Pulmonary artery endothelial cell (primary cell): Measurements from ENCODE around the gene SPAG5. TPM values are rescaled to one million over a fixed set of nuclear protein-coding genes. Genes with fewer than 3 reads are reported as not detected.

Experiments
- DNase-seq: peaks from one replicate; pipeline ENCODE4 v3.0.0-alpha.2; 2011; ENCODE audit warnings: low read depth, low spot score
- total RNA-seq: library from RNA; depleted of rRNA; stranded (reverse); fragments of >200 nt; gene quantifications from 2 replicates; pipeline ENCODE4 v1.2.3, GENCODE V29; 2014

The SPAG5 gene
- total RNA-seq, 1 donor from 2014 or later: 24.5 TPM

DNA sequence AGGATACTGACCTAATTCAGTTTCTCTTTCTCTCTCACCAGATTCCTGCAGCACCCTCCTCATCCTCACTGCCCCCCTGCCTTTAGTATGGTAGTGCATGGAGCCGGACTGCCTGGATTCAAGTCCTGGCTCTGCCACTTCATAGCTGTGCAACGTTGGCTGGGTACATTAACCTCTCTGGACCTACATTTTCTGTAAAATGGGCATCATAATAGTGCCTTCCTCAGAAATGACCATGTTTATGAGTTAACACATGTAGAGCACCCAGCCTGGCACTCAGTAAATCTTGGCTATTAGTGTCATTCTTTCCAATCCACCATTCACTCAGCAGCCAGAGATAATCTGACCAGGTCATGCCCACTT lies 53.7 kb downstream of the SPAG5 start:
- no peak for DNase-seq

DNA sequence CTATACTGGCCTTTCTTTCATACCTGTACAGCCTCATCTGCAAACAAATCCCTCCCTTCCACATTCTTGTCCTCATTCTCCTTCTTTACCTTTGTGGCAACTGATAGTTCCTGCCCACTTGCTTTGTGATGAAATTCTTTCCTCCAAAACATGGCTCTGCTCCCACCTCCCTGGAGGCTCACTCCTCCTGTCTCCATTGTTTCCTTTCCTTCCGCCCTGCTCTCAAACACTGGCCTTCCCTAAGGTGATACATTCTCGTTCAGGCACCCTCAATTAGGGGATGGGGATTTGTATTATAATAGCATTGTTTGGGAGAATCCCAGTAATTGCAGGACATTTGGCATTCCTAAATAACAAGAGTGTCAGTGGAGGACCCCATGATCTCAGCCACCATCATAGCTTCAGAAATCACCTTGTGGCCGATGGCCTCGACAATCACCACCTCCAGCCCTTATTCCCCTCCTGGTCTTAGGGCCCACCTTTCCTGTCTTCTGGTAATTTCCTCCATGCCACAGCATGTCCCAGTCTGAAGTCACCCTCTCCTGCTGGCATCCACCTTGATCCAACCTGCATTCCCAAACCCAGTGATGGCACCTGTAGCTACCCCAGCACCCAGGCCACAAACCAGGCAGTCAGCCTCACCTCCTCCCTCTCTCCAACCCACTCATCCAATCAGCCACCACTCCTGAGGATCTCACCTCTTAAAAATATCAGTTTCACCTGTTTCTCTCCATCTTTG lies 54.3 kb downstream of the SPAG5 start:
- DNase-seq: no peak

DNA sequence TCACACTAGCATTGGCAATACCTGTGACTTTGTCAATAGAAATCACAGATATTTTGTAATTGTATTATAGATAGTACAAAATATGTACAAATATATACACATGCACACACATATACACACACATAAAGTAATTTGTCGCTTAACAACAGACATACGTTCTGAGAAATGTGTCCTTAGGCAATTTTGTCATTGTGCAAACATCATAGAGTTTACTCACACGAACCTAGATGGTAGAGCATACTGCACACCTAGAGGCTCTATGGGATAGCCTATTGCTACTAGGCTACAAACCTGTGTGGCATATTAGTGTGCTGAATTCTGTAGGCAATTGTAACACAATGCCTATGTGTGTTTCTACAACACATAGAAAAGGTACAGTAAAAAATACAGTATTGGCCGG lies 57.4 kb downstream of the SPAG5 start:
- no peak for DNase-seq

DNA sequence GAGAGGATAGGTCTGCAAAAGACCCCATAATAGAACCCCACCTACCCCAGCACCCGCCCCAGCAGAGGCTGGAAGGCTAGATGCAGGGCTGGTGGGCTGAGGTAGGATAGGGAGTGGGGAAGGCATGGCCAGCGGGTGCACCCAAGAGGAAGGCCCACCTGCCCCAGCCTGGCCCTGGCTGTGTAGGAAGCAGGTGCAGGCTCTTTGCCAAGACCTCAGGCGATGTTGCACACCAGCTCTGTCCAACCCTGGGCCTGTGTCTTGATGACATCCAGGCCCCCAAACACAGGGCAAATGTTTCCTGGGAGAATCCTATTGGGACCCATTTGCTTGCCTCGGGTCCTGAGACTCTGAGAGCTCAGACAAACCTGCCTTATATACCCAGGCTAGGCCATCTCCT lies 58.6 kb downstream of the SPAG5 start:
- DNase-seq: no peak

DNA sequence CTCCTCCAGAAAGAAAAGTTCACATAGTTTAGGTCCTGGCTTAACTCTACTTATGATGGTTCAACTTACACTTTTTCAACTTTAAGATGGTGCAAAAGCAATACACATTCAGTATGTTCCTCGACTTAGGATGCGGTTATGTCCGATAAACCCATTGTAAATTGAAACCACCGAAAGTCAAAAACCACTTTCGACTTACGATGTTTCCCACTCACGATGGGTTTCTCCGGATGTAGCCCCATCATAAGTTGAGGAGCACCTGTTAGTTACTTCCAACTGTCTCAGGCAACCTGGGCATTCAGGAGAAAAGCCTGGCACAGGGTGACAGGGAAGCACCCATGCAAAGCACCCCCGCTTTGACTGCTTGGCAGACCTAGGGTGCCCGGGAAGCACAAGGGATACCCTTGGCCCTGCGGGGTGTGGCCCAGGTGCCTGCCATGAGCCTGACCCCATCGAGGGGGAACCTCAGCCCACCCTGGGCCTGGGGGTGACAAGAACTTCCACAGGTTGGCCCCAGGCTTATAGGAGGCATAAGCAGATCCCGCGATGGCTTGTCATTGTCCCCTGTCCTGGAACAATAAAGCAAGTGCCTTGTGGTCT lies 60.4 kb downstream of the SPAG5 start:
- DNase-seq: no peak

DNA sequence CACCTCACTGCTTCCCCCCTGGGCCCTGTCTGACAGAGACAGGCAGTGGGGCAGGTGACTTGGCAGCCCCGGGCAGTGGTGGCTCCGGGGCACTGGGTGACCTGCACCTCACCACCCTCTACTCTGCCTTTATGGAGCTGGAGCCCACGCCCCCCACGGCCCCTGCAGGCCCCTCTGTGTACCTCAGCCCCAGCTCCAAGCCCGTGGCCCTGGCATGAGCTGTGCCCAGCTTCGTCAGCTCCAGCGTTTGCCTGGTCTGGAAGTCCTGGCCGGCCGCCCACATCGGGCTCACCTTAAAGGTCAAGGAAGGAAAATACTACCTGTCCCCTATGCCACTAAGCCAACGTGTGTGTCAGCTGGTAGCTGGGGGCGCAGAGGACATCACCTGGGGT lies 61.6 kb downstream of the SPAG5 start:
- no peak for DNase-seq

DNA sequence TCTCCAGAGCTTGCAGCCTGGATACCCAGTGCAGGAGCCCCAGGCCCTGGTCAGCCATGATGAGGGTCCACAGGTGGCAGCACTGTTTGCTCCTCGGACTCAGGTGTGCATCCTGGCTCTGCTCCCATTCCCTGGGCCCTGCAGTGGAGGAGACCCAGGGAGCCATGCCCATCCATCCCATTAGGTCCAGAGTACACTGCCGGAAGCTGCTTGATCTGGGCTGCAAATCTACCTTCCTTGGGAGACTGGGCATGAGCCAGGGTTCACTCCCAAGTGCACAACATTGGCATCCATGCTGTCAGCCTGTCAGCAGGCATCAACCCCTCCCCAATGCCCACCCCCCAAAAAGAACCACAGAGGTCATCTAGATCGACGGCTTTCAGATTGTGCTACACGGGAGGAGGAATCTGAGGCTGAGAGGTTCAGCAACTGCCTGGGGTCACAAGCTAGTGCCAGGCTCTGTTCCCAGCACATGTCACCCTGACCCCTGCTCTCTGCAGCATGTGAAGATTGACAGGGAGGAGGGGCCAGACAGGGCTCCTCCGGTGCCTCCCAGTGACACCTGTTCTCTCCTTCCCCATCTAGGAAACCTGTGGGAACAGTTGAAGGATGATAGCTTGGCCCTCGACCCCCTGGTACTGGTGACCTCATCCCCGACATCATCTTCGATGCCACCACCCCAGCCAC lies 62.1 kb downstream of the SPAG5 start:
- no peak for DNase-seq

DNA sequence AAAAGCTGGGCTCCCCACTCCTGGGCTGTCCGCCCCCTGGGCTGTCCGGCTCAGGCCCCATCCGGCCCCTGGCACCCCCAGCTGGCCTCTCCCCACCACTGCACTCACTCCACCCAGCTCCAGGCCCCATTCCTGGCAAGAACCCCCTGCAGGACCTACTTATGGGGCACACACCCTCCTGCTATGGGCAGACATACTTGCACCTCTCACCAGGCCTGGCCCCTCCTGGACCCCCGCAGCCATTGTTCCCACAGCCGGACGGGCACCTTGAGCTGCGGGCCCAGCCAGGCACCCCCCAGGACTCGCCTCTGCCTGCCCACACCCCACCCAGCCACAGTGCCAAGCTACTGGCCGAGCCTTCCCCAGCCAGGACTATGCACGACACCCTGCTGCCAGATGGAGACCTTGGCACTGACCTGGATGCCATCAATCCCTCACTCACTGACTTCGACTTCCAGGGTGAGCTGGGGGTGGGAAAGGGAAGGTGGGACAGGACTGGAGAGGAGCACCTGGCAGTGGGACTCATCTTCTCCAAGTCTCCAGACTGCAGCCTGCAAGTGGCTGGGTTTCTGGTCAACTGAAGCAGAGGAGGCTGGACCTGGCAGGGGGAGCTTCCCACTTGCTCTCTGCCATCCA lies 64.0 kb downstream of the SPAG5 start:
- no peak for DNase-seq

DNA sequence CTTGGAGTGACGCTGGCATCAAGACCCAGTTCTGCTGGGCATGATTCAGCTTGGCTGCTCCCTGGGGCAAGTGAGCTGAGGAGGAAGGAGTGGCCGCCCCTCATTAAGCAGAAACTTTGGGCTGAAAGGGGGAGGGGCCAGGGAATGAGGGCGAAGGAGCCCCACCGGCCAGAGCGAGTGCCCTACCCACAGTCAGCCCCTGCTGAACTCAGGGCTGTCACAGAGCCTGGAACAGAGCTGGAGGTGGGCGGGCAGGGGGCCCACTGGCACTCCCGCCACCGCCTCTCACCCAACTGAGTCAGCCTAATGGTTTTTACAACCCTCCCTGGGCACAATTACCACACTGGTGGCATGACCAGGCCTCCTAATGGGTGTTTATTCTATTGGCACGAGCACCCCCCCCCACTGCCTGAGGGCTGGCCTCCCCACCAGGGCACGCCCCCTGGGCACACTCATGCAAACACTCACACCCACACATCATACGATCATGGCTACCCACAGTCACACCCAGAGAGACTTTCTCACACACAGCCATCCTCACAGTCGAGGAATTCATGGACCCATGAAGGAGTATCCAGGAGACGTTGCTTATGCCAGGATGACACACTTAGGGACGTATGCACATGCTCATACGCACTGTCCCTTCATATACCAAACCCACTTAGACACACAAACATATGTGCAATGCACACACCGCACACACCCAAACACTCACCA lies 65.6 kb downstream of the SPAG5 start:
- DNase-seq: no peak

DNA sequence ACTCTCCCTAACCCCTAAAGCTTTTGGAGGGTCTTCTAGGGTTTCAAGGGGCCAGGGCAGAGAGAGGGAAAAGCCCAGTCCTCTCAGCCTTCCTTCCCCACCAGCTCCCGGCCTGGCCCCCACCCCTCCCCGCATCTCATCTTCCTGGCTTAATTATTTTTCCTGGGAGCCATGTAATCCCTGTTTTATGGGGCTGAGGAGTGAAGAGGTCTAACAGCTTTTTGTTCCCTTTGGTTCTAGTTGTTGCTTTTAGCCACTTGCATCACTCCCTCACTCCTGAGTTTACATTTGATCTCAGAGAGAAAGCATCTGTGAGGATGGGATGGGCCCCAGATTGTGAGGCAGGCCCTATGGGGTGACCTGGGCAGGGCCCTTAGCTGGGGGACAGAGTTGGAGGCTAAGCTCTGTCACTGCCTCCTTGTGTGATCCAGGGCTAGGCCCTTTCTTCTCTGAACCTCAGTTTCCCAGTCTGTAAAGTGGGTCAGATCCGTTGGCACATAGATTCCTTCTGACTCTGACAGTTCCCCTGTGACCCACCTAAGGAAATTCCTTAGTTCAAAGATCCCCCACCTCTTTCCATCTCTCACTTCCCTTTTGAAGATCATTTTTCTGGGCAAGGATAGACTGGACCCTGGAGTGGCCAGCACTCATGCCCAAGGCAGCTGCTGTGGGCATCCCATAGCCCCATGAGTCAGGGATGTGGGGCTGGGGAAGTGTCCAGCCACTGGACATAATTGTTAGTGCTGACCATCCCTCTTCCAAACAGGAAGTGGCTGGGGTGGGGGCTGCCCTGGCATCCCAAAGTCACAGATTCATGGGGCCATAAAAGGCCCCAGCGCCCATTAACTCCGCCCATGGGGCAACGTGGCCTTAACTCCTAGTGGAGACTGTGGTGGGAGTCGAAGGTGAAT lies 66.5 kb downstream of the SPAG5 start:
- DNase-seq: no peak

DNA sequence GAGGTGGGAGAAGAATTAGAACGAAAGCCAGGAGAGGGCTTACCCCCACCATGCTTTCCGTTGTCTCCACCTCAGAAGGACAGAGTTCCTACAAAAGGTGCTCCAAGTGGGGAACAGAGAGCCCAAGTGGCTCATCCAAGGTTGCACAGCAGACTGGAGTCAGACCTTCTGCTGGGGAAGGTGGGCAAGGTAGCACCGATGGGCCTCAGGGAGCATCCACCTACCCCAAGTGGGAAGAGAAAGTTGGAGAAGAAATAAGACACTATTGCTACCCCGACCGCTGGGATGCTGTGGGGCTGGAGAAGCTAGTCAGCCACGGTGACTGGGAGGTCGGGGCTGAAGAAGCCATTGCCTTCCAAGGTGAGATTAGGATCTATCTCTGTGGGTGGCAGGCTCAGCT lies 67.9 kb downstream of the SPAG5 start:
- no peak for DNase-seq

DNA sequence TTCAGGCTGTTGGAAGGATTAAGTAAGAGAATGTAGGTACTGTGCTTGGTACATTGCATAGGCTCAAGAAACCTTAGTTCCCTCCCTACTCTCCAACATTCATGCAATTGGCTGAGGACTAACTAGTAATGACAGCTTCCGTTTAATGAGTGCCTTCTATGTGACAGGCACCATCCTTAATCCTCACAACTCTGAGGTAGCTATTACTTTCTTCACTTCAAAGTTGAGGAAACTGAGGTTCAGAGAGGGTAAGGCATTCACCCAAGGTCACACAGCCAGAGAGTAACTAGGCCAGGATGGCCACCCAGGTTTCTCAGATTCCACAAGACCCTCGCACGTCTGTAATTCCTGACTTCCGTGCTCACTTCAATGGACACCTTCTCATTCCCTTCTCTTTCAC lies 68.6 kb downstream of the SPAG5 start:
- DNase-seq: no peak

DNA sequence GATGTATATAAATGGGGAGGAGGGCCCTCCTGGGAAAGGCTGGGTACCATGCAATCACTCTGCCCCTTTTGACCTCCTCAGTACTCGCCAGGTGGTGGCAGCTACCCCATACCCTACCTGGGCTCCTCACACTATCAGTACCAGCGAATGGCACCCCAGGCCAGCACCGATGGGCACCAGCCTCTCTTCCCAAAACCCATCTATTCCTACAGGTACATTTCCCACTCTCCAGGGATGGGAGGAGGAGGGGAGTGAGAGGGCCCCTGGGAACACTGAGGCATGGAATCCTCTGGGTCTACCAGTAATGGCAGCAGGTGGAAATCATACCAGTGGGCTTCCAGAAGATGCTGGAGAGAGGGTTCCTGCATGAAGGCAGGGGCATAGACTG lies 69.8 kb downstream of the SPAG5 start:
- no peak for DNase-seq

DNA sequence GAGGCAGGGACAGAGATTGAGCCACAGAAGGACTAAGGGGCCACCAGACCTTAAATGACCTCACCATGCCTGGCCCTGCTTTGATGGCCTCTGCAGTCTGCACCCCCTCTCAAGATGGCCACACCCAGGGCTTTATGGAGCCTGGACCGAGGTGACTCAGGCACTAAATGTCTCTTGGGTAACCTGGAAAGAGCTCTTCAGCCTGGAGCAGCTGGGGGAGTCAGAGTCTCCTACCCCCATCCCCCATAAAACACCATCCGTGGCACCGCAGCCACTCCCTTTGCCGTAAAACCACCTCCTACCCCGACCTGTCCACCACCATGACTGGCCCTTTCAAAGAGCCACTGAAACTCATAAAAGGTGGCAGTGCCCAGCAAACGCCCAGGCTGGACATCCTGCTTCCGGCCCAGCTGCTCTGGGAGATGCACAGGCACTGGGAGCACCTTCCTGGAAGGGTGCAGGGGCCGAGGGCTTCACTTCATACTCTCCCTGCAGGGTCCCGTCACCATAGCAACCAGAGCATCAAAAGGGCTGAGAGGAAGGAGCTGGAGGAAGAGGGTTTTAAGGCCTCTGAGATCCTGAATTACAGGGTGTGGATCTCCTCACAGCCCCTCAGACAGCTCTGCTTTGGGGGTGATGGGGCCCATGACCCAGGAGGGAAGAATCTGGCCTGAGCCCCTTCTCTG lies 70.4 kb downstream of the SPAG5 start:
- no peak for DNase-seq

DNA sequence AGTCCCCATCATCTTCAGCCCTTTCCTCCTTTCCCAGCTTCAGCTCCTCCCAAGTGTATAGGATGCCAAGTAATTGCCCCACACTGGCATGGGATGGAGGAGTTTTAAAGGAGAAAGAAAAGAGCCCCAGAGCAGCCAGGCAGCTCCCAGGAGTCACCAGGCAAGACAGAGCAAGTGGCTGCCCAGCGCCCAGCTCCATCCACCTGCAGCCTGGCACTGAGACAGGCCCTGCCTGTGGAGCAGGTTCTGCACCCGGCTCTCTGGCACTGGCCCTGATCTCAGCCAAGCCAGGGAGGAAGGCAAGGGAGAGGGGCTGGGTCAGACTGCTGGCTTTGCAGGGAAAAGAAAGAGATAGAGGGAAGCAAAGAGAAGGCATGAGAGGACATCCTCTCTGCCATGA lies 71.0 kb downstream of the SPAG5 start:
- DNase-seq: no peak

Other genes with a start within 250 kb of the SPAG5 start
- gene POLDIP2, start 241.5 kb downstream of the SPAG5 start, total RNA-seq: 102 and 107 TPM in 2 replicates
- not detected in 2 replicates for gene SEBOX, start 233.8 kb downstream of the SPAG5 start, total RNA-seq
- gene VTN, start 228.7 kb downstream of the SPAG5 start, total RNA-seq: 0.07 and 0.46 TPM in 2 replicates
- 2.2 and 5.9 TPM in 2 replicates for gene SARM1, start 227.3 kb downstream of the SPAG5 start, total RNA-seq
- 3.8 and 4.5 TPM in 2 replicates for gene SLC46A1, start 192.8 kb downstream of the SPAG5 start, total RNA-seq
- not detected in 2 replicates for gene SLC13A2, start 125.4 kb downstream of the SPAG5 start, total RNA-seq
- not detected in 2 replicates for gene FOXN1, start 92.7 kb downstream of the SPAG5 start, total RNA-seq
- gene UNC119, start 46.4 kb downstream of the SPAG5 start, total RNA-seq: 22.0 and 22.1 TPM in 2 replicates
- gene PIGS, start 27.5 kb downstream of the SPAG5 start, total RNA-seq: 56.6 and 57.6 TPM in 2 replicates
- gene ALDOC, start 22.1 kb downstream of the SPAG5 start, total RNA-seq: 22.0 and 53.9 TPM in 2 replicates
- gene RSKR, start 15.2 kb upstream of the SPAG5 start, total RNA-seq: 3.4 and 5.5 TPM in 2 replicates
- 162 and 190 TPM in 2 replicates for gene BLTP2, start 46.1 kb upstream of the SPAG5 start, total RNA-seq
- gene SDF2, start 62.9 kb upstream of the SPAG5 start, total RNA-seq: 56.8 and 63.1 TPM in 2 replicates
- gene SUPT6H, start 63.2 kb upstream of the SPAG5 start, total RNA-seq: 51.3 and 52.4 TPM in 2 replicates
- 0.66 and 2.3 TPM in 2 replicates for gene PROCA1, start 112.9 kb upstream of the SPAG5 start, total RNA-seq
- gene RAB34, start 118.8 kb upstream of the SPAG5 start, total RNA-seq: 15.0 and 41.7 TPM in 2 replicates
- gene RPL23A, start 121.0 kb upstream of the SPAG5 start, total RNA-seq: 811 and 821 TPM in 2 replicates
- 1.1 and 1.4 TPM in 2 replicates for gene TLCD1, start 127.2 kb upstream of the SPAG5 start, total RNA-seq
- gene NEK8, start 129.8 kb upstream of the SPAG5 start, total RNA-seq: 2.0 and 2.1 TPM in 2 replicates
- gene TRAF4, start 145.0 kb upstream of the SPAG5 start, total RNA-seq: 28.2 and 32.8 TPM in 2 replicates
- 3.4 and 5.5 TPM in 2 replicates for gene FAM222B, start 243.8 kb upstream of the SPAG5 start, total RNA-seq